Loucy (cell line): ENCODE data around the gene ARHGAP35.

Experiments used
- H2AFZ ChIP-seq: fragments of 200-600 bp; sonication (generic); 2 replicates; pipeline ENCODE4 v1.6.0; 2016; ENCODE audit warnings: antibody characterized with exemption, mild to moderate bottlenecking, low read length, moderate library complexity
- H3F3A ChIP-seq: fragments of 200-600 bp; 2 replicates; pipeline ENCODE4 v1.6.0; 2016; ENCODE audit warnings: antibody characterized with exemption, low read depth, mild to moderate bottlenecking
- H3K27me3 ChIP-seq: fragments of 200-600 bp; sonication (generic); 2 replicates; pipeline ENCODE4 v1.6.1; 2014; ENCODE audit warnings: low read length, mild to moderate bottlenecking; ENCODE audit not compliant: insufficient read depth, poor library complexity, severe bottlenecking
- H3K36me3 ChIP-seq: fragments of 200-600 bp; sonication (generic); 2 replicates; pipeline ENCODE4 v1.6.1; 2016; ENCODE audit warnings: low read length; ENCODE audit not compliant: insufficient read depth
- H3K4me1 ChIP-seq: fragments of 200-600 bp; sonication (generic); 2 replicates; pipeline ENCODE4 v1.5.1; 2014; ENCODE audit warnings: low read length, mild to moderate bottlenecking; ENCODE audit not compliant: insufficient read depth, poor library complexity, severe bottlenecking
- H3K4me2 ChIP-seq: fragments of 200-600 bp; sonication (generic); 2 replicates; pipeline ENCODE4 v1.6.0; 2014; ENCODE audit warnings: antibody characterized with exemption, low read length, low read depth, mild to moderate bottlenecking; ENCODE audit not compliant: poor library complexity, severe bottlenecking
- H3K4me3 ChIP-seq: fragments of 200-600 bp; sonication (generic); 2 replicates; pipeline ENCODE4 v1.5.1; 2014; ENCODE audit warnings: low read length, mild to moderate bottlenecking, mixed read lengths; ENCODE audit not compliant: poor library complexity, severe bottlenecking
- H3K79me2 ChIP-seq: fragments of 200-600 bp; sonication (generic); 2 replicates; pipeline ENCODE4 v1.6.1; 2014; ENCODE audit warnings: low read length; ENCODE audit not compliant: insufficient read depth
- H3K9ac ChIP-seq: fragments of 200-600 bp; sonication (generic); 2 replicates; pipeline ENCODE4 v1.6.0; 2014; ENCODE audit warnings: mild to moderate bottlenecking, low read depth, low read length, moderate library complexity; ENCODE audit not compliant: poor library complexity, severe bottlenecking
- H3K9me2 ChIP-seq: fragments of 200-600 bp; sonication (generic); replicated peaks from 2 replicates; pipeline ENCODE4 v1.6.1; 2016; ENCODE audit warnings: low read depth, low read length, mixed read lengths
- H3K9me3 ChIP-seq: fragments of 200-600 bp; sonication (generic); 2 replicates; pipeline ENCODE4 v1.6.1; 2014; ENCODE audit warnings: mild to moderate bottlenecking, antibody characterized with exemption, low read length, low read depth; ENCODE audit not compliant: insufficient read depth
- H4K20me1 ChIP-seq: fragments of 200-600 bp; sonication (generic); 2 replicates; pipeline ENCODE4 v1.6.0; 2014; ENCODE audit warnings: antibody characterized with exemption, low read length, mild to moderate bottlenecking; ENCODE audit not compliant: insufficient read depth, poor library complexity, severe bottlenecking
- EZH2phosphoT487 ChIP-seq: fragments of 200-600 bp; IDR thresholded peaks from 2 replicates; pipeline ENCODE4 v1.6.1; 2018; ENCODE audit warnings: antibody characterized with exemption, mild to moderate bottlenecking, moderate library complexity, borderline replicate concordance
- TF ChIP-seq, protein P1 (sequence below): fragments of 200-600 bp; sonication (generic); conservative IDR thresholded peaks from 2 replicates; pipeline ENCODE4 v1.5.1; 2014; ENCODE audit warnings: mild to moderate bottlenecking, antibody characterized with exemption, low read length

ARHGAP35 gene

DNA sequence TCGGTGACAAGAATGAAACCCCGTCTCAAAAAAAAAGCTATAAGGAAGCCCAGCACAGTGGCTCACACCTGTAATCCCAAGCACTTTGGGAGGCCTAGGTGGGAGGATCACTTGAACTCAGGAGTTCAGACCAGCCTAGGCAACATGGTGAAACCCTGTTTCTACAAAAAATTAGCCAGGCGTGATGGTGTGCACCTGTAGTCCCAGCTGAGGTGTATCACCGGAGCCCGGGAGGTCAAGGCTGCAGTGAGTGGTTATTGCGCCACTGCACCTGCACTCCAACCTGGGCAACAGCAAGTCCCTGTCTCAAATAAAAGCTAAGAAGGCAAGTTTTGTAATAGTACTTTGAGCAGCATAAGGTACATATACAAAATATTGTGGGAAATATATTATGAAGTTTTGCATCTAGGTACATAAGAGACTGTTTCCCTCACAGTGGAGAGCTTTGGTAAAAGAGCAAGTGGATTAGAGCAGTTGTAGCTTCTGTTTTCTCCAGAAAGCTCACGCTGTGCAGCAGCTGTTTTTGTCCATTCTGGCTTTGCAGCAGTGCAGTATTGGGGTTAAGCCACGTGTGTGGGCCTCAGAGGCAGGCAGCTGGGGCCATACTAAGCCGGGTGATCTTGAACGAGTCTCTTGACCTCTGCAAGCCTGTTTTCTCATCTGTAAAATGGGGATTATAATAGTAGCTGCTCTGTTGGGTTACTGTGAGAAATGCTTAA, 35.4 kb downstream of the ARHGAP35 start:
- no peaks in the 10 kb centered on the region for H3K9me3 ChIP-seq
- H3K36me3 ChIP-seq, result no peaks in the 10 kb centered on the region
- H3F3A ChIP-seq, result no peaks in the 10 kb centered on the region
- no peak overlapping the region for H3K4me3 ChIP-seq
- no peak overlapping the region for H2AFZ ChIP-seq
- TF ChIP-seq EZH2phosphoT487, result no peak
- TF ChIP-seq, protein P1, sequence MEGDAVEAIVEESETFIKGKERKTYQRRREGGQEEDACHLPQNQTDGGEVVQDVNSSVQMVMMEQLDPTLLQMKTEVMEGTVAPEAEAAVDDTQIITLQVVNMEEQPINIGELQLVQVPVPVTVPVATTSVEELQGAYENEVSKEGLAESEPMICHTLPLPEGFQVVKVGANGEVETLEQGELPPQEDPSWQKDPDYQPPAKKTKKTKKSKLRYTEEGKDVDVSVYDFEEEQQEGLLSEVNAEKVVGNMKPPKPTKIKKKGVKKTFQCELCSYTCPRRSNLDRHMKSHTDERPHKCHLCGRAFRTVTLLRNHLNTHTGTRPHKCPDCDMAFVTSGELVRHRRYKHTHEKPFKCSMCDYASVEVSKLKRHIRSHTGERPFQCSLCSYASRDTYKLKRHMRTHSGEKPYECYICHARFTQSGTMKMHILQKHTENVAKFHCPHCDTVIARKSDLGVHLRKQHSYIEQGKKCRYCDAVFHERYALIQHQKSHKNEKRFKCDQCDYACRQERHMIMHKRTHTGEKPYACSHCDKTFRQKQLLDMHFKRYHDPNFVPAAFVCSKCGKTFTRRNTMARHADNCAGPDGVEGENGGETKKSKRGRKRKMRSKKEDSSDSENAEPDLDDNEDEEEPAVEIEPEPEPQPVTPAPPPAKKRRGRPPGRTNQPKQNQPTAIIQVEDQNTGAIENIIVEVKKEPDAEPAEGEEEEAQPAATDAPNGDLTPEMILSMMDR, result no peak
- no peaks in the 10 kb centered on the region for H3K4me1 ChIP-seq
- no peak overlapping the region for H3K9ac ChIP-seq
- H3K9me2 ChIP-seq, result no peaks in the 10 kb centered on the region
- no peak overlapping the region for H3K4me2 ChIP-seq
- H3K27me3 ChIP-seq, result no peaks in the 10 kb centered on the region
- H4K20me1 ChIP-seq, result peaks cover 24% of the 10 kb centered on the region
- peaks cover 97% of the 10 kb centered on the region for H3K79me2 ChIP-seq

DNA sequence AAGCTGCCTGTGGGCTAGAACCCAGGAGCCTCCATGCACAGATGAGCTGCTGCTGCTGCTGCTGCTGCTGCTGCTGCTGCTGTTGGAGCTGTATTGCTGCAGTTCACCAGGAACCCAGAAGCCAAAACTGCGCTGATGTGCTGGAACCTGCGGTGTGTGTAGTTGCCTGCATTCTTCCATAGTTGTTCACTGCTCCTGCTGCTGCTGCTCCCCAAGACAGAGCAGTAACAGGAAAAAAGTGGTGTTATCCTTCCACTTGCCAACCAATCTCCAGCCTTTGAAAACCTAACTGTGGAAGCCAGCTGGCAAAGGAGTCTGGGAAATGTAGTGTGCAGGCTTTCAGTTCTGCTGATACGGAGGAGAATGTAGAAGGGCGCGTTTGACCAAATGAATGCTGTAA, 37.9 kb downstream of the ARHGAP35 start:
- Histone ChIP-seq H3K4me1 (peaks cover 4% of the 10 kb centered on the region), H3K4me3 (no peak overlapping the region), H4K20me1 (peaks cover 25% of the 10 kb centered on the region), H3F3A (no peaks in the 10 kb centered on the region), H3K36me3 (no peaks in the 10 kb centered on the region), H3K4me2 (no peak overlapping the region), H3K9me3 (no peaks in the 10 kb centered on the region), H3K27me3 (no peaks in the 10 kb centered on the region), H3K9me2 (no peaks in the 10 kb centered on the region), H3K79me2 (peaks cover 97% of the 10 kb centered on the region), H2AFZ (no peak overlapping the region), H3K9ac (no peak overlapping the region)
- TF ChIP-seq EZH2phosphoT487, result no peak
- TF ChIP-seq, protein P1, result no peak

DNA sequence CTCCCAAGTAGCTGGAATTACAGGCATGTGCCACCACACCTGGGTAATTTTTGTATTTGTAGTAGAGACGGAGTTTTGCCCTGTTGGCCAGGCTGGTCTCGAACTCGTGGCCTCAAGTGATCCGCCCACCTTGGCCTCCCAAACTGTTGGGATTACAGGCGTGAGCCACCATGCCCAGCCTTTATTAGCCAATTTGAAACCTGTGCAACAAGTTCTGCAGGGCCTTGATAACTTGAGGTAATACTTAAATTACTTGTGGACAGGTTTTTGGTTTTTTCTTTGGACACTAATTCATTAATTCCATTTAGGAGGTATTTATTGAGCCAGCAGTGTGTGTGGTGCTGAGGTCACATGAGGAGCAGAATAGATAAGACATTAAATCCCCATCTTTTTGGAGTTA, 39.5 kb downstream of the ARHGAP35 start:
- no peak overlapping the region for H2AFZ ChIP-seq
- peaks cover 96% of the 10 kb centered on the region for H3K79me2 ChIP-seq
- no peak overlapping the region for H3K9ac ChIP-seq
- no peak overlapping the region for H3K4me2 ChIP-seq
- H3K4me1 ChIP-seq, result peaks cover 4% of the 10 kb centered on the region
- TF ChIP-seq EZH2phosphoT487, result no peak
- TF ChIP-seq, protein P1, result no peak
- H3K4me3 ChIP-seq, result no peak overlapping the region
- no peaks in the 10 kb centered on the region for H3K9me3 ChIP-seq
- no peaks in the 10 kb centered on the region for H3F3A ChIP-seq
- H3K9me2 ChIP-seq, result no peaks in the 10 kb centered on the region
- no peaks in the 10 kb centered on the region for H3K36me3 ChIP-seq
- H3K27me3 ChIP-seq, result no peaks in the 10 kb centered on the region
- peaks cover 22% of the 10 kb centered on the region for H4K20me1 ChIP-seq
